ENCODE measurements around the gene DACT2.
"Not testable (repeated sequence)": the region's sequence is repeated elsewhere in the genome, so short reads cannot be mapped to it uniquely, and the experiment has no call there.

The DACT2 gene

GRCh38 chr6:168314021-168314420 is 5.6 kb downstream of the DACT2 start:
- Histone ChIP-seq H3K79me2 (no peaks in the 10 kb centered on the region), H3K36me3 (ENCODE audit: control insufficient read depth, insufficient read depth, low read length) (no peaks in the 10 kb centered on the region)

GRCh38 chr6:168313431-168314011 is 6.1 kb downstream of the DACT2 start:
- Histone ChIP-seq H3K27ac (no peak overlapping the region), H2AFZ (no peak overlapping the region), H3K27me3 (ENCODE audit: control insufficient read depth, insufficient read depth, low read length) (no peaks in the 10 kb centered on the region), H3K79me2 (no peaks in the 10 kb centered on the region), H3K4me1 (no peaks in the 10 kb centered on the region), H3K9ac (no peak overlapping the region), H3K4me3 (ENCODE audit: low read depth, low read length) (no peak overlapping the region), H3K4me2 (ENCODE audit: low read length) (no peak overlapping the region), H3K9me3 (ENCODE audit: control insufficient read depth, low read length) (no peaks in the 10 kb centered on the region), H3K36me3 (ENCODE audit: control insufficient read depth, insufficient read depth, low read length) (no peaks in the 10 kb centered on the region)
- TF ChIP-seq CTCF (IDR thresholded peaks at IDR 0.05) = no peak

More at GRCh38 chr6:168314021-168314420, 5.6 kb downstream of the DACT2 start:
- Histone ChIP-seq H3K4me2 (ENCODE audit: low read length) (no peak overlapping the region), H3K4me1 (no peaks in the 10 kb centered on the region), H2AFZ (no peak overlapping the region), H3K27me3 (ENCODE audit: control insufficient read depth, insufficient read depth, low read length) (no peaks in the 10 kb centered on the region), H3K27ac (no peak overlapping the region), H3K4me3 (ENCODE audit: low read depth, low read length) (no peak overlapping the region), H3K9ac (no peak overlapping the region), H3K9me3 (ENCODE audit: control insufficient read depth, low read length) (no peaks in the 10 kb centered on the region)
- TF ChIP-seq CTCF (IDR thresholded peaks at IDR 0.05) = no peak

GRCh38 chr6:168312125-168312507 is 7.5 kb downstream of the DACT2 start:
- not testable (repeated sequence) for H3K9ac ChIP-seq; H3K27me3 ChIP-seq (ENCODE audit: control insufficient read depth, insufficient read depth, low read length); H3K4me2 ChIP-seq (ENCODE audit: low read length); H3K36me3 ChIP-seq (ENCODE audit: control insufficient read depth, insufficient read depth, low read length); H3K27ac ChIP-seq; H3K4me1 ChIP-seq; H2AFZ ChIP-seq; H3K9me3 ChIP-seq (ENCODE audit: control insufficient read depth, low read length); H3K79me2 ChIP-seq; H3K4me3 ChIP-seq (ENCODE audit: low read depth, low read length)

- Histone ChIP-seq H3K27ac (no peak overlapping the region), H3K36me3 (ENCODE audit: control insufficient read depth, insufficient read depth, low read length) (no peaks in the 10 kb centered on the region), H3K27me3 (ENCODE audit: control insufficient read depth, insufficient read depth, low read length) (no peaks in the 10 kb centered on the region), H3K4me2 (ENCODE audit: low read length) (no peak overlapping the region), H3K4me1 (no peaks in the 10 kb centered on the region), H2AFZ (no peak overlapping the region), H3K9me3 (ENCODE audit: control insufficient read depth, low read length) (no peaks in the 10 kb centered on the region), H3K4me3 (ENCODE audit: low read depth, low read length) (no peak overlapping the region), H3K79me2 (no peaks in the 10 kb centered on the region), H3K9ac (no peak overlapping the region)
- TF ChIP-seq CTCF (IDR thresholded peaks at IDR 0.05) = no peak
Observed at GRCh38 chr6:168311410-168312124, 8.0 kb downstream of the DACT2 start.

- H3K9ac ChIP-seq = no peak overlapping the region
- H3K79me2 ChIP-seq = no peaks in the 10 kb centered on the region
- H3K27ac ChIP-seq = no peak overlapping the region
- TF ChIP-seq CTCF (IDR thresholded peaks at IDR 0.05) = no peak
- H3K36me3 ChIP-seq (ENCODE audit: control insufficient read depth, insufficient read depth, low read length) = no peaks in the 10 kb centered on the region
- H3K4me1 ChIP-seq = no peaks in the 10 kb centered on the region
- no peak overlapping the region for H2AFZ ChIP-seq
- no peaks in the 10 kb centered on the region for H3K9me3 ChIP-seq (ENCODE audit: control insufficient read depth, low read length)
- no peak overlapping the region for H3K4me2 ChIP-seq (ENCODE audit: low read length)
- no peak overlapping the region for H3K4me3 ChIP-seq (ENCODE audit: low read depth, low read length)
- H3K27me3 ChIP-seq (ENCODE audit: control insufficient read depth, insufficient read depth, low read length) = no peaks in the 10 kb centered on the region
Observed at GRCh38 chr6:168310945-168311344, 8.6 kb downstream of the DACT2 start.

Data from parathyroid adenoma (tissue), 2 donors.